ENCODE measurements around the gene NBPF1.
A peak's percentile ranks its signal among the peaks of the same experiment; 100 is the strongest.
"Not testable (repeated sequence)": the region's sequence is repeated elsewhere in the genome, so short reads cannot be mapped to it uniquely, and the experiment has no call there.

DNA sequence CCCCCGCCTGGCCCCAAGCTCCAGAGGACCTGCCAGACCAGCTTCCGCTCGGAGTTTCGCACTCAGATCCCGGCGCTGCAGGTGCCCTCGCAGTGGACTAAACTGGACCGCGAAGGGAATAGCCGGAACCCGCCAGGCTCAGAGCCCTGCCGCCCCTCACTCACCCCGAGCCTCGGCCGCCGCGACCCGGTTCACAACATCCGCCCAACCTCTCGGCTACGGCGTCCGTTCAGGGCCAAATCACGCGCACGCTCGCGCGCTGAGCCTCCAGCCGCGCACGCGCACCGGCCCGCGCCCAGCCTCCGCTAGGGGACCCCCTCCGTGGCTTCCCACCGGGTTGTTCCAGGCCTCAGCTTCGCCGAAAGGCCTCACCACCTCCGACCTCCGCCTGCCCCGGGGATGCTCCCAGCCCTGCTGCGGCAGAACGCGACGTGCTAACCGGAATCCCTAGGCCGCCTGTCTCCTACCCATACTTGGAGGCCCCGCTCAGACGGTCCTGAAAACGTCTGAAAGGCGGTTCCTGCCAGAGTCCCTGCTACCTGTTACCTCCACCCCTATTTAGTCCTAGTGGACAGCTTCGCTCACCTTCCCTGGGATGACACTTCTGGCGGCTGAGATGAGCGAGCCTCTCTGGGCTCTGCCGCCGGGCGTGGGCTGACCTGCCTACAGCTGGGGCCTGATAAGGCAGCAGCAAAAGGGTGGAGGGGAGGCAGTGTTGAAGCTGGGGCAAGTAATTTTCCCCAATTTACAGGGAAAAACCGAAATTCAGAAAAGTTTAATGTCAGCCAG is 31.3 kb upstream of the NBPF1 start:
- TF ChIP-seq, protein P1, sequence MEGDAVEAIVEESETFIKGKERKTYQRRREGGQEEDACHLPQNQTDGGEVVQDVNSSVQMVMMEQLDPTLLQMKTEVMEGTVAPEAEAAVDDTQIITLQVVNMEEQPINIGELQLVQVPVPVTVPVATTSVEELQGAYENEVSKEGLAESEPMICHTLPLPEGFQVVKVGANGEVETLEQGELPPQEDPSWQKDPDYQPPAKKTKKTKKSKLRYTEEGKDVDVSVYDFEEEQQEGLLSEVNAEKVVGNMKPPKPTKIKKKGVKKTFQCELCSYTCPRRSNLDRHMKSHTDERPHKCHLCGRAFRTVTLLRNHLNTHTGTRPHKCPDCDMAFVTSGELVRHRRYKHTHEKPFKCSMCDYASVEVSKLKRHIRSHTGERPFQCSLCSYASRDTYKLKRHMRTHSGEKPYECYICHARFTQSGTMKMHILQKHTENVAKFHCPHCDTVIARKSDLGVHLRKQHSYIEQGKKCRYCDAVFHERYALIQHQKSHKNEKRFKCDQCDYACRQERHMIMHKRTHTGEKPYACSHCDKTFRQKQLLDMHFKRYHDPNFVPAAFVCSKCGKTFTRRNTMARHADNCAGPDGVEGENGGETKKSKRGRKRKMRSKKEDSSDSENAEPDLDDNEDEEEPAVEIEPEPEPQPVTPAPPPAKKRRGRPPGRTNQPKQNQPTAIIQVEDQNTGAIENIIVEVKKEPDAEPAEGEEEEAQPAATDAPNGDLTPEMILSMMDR (conservative IDR thresholded peaks at IDR 0.05 in 1 of 2, IDR thresholded peaks at IDR 0.05 in 1 of 2; ENCODE audit: extremely low read depth in 1 of 2, insufficient read depth in 1 of 2, low read depth in 1 of 2, low read length in 2 of 2), result peak; percentile 18 to 79
- not testable (repeated sequence) for TF ChIP-seq EZH2 (IDR thresholded peaks at IDR 0.05; ENCODE audit: borderline replicate concordance, low read length)

All from mammary epithelial cell (primary cell).